Epithelial cell of esophagus (primary cell): ENCODE data around the gene MAP6D1.
"Not testable (repeated sequence)": the region's sequence is repeated elsewhere in the genome, so short reads cannot be mapped to it uniquely, and the experiment has no call there.

Source experiments
- DNase-seq: peaks from one replicate; pipeline ENCODE4 v3.0.0; 2010; ENCODE audit warnings: low read depth
- H3K4me3 ChIP-seq: 2 replicates; pipeline ENCODE4 v1.5.1; 2011; ENCODE audit warnings: mild to moderate bottlenecking, low read length, control low read depth
- CTCF ChIP-seq: IDR thresholded peaks from 2 replicates; pipeline ENCODE4 v1.5.1; 2011; ENCODE audit warnings: low read depth, mild to moderate bottlenecking, low read length, control low read depth, inconsistent platforms; ENCODE audit not compliant: insufficient read depth; ENCODE audit errors: missing control alignments

Gene MAP6D1

GRCh38 chr3:183794452-183794851 lies 30.9 kb downstream of the MAP6D1 start:
- H3K4me3 ChIP-seq, result no peak overlapping the region
- no peak for TF ChIP-seq CTCF
- DNase-seq, result no peak

GRCh38 chr3:183792976-183793375 lies 32.4 kb downstream of the MAP6D1 start:
- no peak overlapping the region for H3K4me3 ChIP-seq
- DNase-seq, result no peak
- TF ChIP-seq CTCF, result no peak

DNA sequence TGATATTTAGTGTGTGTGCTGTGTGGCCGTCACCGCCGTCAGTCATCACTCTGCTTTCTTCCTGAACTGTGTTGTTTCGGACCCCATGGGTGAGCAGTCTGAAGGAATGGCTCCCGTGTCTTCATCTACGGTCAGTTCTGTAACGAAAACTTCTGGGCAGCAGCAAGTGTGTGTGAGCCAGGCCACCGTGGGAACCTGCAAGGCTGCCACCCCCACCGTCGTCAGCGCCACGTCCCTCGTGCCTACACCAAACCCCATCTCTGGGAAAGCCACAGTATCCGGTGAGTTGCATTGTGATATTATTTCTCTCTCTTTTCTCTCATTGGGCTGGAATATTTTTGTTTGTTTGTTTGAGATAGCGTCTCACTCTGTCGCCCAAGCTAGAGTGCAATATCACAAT lies 34.7 kb downstream of the MAP6D1 start:
- no peak for TF ChIP-seq CTCF
- DNase-seq, result no peak
- H3K4me3 ChIP-seq, result no peak overlapping the region

- TF ChIP-seq CTCF, result no peak
Measured at GRCh38 chr3:183789826-183790225, 35.6 kb downstream of the MAP6D1 start.

DNA sequence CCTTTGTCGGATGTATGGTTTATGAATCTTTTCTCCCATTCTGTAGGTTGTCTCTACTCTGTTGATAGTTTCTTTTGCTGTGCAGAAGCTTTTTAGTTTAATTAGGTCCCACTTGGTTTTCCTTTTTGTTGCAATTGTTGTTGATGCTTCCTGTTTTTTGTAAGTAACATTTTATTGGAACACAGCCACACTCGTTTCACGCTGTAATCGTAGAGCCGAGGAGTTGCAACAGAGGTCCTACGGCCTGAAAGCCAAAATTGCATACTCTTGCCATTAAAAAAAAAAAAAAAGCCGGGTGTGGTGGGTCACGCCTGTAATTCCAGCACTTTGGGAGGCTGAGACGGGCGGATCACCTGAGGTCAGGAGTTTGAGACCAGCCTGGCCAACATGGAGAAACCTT lies 40.9 kb downstream of the MAP6D1 start:
- DNase-seq, H3K4me3 ChIP-seq: not testable (repeated sequence)

More at GRCh38 chr3:183789826-183790225, 35.6 kb downstream of the MAP6D1 start:
- DNase-seq, result no peak
- H3K4me3 ChIP-seq, result no peak overlapping the region

DNA sequence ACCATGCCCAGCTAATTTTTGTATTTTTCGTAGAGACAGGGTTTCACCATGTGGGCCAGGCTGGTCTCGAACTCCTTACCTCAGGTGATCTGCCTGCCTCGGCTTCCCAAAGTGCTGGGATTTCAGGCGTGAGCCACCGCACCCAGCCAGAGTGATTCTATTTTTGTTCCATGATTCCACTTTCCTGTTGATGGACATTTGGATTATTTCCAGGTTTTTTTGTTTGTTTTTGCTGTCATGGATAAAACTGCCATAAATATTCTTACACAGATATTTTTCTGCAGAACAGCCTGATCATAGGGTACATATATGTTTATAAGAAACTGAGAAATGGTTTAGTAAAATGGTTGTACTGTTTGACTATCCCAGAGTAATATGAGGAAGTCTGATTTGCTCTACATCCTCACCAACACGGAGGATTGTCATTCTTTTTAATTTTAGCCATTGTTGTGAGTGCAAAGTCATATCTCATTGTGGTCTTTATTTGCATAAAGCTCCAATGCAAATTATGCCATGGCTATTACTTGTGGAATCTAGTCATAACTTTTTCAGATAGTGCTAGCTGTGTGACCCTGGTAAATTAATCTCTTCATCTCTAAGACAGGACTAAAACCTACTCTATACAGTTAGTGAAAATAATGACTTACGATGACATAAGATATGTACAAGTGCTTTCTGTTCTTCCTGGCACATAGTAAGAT lies 42.7 kb downstream of the MAP6D1 start:
- no peak overlapping the region for H3K4me3 ChIP-seq
- DNase-seq, result no peak
- TF ChIP-seq CTCF, result no peak

DNA sequence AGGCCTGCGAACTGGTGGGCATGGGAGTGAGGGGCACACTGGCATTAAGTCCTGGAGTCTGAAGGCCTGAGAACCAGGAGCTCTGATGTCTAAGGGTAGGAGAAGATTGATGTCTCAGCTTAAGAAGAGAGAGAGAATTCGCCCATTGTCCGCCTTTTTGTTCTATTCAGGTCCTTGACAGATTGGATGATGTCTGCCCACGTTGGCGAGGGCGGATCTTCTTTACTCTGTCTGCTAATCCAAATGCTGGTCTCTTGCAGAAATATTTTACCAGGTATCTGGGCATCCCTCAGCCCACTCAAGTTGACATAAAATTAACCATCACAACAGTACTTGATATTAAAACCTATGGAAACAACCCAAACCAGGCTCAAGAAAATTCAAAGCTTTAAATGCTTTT lies 44.1 kb downstream of the MAP6D1 start:
- DNase-seq, result no peak
- H3K4me3 ChIP-seq, result no peak overlapping the region
- no peak for TF ChIP-seq CTCF
